Measurements from ENCODE around the gene PAX3.

Gene PAX3

DNA sequence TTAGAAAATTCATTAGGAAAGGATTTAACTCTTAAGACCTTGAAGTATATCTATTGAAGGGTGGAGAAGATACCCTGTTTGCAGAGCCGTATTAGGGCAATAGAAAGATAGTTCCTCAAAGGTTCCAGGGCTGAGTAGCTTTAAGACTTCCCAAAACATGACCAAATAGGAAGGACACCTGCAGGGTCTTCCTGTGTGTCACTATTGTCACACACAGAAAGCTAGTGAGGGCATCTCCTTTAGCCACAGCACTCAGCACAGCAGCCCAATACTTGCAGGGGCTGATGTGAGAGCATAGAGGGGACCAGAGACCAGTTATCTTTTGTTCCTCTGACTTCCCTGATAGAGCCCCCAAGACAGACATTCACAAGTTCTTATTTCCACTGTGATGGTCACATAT lies 93.7 kb downstream of the PAX3 start:
- TF ChIP-seq, protein P1, sequence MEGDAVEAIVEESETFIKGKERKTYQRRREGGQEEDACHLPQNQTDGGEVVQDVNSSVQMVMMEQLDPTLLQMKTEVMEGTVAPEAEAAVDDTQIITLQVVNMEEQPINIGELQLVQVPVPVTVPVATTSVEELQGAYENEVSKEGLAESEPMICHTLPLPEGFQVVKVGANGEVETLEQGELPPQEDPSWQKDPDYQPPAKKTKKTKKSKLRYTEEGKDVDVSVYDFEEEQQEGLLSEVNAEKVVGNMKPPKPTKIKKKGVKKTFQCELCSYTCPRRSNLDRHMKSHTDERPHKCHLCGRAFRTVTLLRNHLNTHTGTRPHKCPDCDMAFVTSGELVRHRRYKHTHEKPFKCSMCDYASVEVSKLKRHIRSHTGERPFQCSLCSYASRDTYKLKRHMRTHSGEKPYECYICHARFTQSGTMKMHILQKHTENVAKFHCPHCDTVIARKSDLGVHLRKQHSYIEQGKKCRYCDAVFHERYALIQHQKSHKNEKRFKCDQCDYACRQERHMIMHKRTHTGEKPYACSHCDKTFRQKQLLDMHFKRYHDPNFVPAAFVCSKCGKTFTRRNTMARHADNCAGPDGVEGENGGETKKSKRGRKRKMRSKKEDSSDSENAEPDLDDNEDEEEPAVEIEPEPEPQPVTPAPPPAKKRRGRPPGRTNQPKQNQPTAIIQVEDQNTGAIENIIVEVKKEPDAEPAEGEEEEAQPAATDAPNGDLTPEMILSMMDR (conservative IDR thresholded peaks at IDR 0.05): no peak
- H3K27ac ChIP-seq: no peak overlapping the region

DNA sequence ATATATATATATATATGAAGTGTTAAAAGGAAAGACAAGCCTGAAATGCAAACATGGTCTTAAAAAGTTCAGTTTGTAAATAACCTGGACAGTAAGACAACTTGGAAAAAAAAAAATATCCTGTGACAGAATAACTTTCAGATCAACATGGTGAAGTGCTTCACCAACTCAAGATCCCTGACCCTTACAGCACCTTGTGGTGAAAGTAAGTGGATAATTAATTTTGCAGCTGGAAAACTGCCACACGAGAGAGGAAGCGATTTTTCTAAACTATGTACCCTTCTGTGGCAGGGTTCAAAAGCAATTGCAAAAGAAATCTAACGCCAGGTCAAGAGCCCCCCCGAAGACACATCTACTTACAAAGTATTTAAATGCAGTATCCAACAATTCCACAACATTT lies 95.8 kb downstream of the PAX3 start:
- TF ChIP-seq, protein P1 (conservative IDR thresholded peaks at IDR 0.05): no peak
- H3K27ac ChIP-seq: no peak overlapping the region

- H3K27ac ChIP-seq: no peak overlapping the region
- TF ChIP-seq, protein P1 (conservative IDR thresholded peaks at IDR 0.05): no peak
These were observed 102.6 kb downstream of the PAX3 start for GRCh38 chr2:222196159-222196558.

DNA sequence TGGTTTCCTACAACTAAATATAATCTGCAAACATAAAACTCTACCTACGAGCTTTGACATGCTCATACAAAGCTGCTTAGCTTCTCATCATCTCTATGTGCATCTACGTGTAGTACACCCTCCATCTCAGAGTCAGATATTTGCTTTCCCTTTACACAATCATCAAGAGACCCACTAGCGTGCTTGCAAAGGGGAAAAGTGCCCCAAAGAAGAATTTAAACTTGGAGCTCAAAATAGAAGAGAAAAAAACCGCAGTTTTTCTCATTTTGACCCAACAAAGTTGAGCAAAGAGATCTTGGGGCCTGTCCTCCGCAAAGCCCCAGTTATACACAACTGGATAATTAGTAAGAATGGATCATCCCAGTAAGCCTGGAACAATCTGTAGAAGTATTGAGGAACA lies 104.1 kb downstream of the PAX3 start:
- TF ChIP-seq, protein P1 (conservative IDR thresholded peaks at IDR 0.05): no peak

GRCh38 chr2:222193328-222193983 lies 105.3 kb downstream of the PAX3 start:
- H3K27ac ChIP-seq: no peak overlapping the region
- TF ChIP-seq, protein P1 (conservative IDR thresholded peaks at IDR 0.05): no peak

More for the DNA sequence above, 104.1 kb downstream of the PAX3 start:
- no peak overlapping the region for H3K27ac ChIP-seq

DNA sequence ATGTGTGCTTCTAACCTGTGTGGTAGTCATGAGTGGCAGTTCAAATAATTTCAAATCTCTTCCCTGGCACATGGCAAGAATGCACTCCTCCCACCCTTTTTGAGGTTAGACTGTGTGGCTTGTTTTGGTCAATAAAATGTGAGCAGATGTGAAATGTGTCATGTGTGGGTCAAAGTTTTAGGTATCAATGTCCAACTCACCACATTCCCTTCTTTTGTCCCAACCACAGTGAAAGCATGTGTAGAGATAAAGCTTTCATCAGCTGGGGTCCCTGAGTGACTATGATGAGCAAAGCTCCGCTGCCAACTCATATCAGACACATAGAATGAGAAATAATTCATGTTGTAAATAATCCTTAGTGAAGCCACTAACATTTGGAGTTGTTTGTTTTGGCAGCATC lies 118.2 kb downstream of the PAX3 start:
- TF ChIP-seq, protein P1 (conservative IDR thresholded peaks at IDR 0.05): no peak
- H3K27ac ChIP-seq: no peak overlapping the region

DNA sequence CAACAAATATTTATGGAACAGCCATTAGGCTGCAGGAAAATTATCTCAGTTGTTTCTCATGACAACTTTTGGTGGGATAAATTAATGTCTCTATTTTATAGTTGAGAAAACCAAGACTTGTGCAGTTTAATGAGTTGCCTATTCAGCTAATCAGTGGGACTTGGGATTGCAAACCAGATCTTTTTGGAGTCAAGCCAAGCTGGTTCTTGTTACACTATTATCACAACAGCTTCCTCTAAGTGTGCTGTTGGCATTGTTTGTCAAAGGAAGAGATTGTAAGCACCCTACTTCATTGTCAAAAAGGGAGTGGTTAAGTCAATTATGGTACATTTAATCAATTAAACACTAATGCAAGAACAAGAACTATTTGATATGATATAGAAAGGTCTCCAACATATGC lies 119.2 kb downstream of the PAX3 start:
- no peak overlapping the region for H3K27ac ChIP-seq
- TF ChIP-seq, protein P1 (conservative IDR thresholded peaks at IDR 0.05): no peak
